GM23338 (cell line): ENCODE results near the gene PCNX1. TPM values are rescaled to one million over a fixed set of nuclear protein-coding genes. Genes with fewer than 3 reads are reported as not detected.

Experiments used
- ATAC-seq: fragments of 200-7000 bp; cut with Tn5 transposase; 3 replicates; pipeline ENCODE4 v1.9.1; 2020
- DNase-seq: peaks from one replicate; pipeline ENCODE4 v3.0.0-alpha.2; 2015; ENCODE audit warnings: low spot score
- H2AFZ ChIP-seq: fragments of 200-600 bp; sonication (generic); 2 replicates; pipeline ENCODE4 v1.8.0; 2016; ENCODE audit warnings: antibody characterized with exemption, mild to moderate bottlenecking, moderate library complexity
- H3F3A ChIP-seq: fragments of 200-600 bp; sonication (generic); replicated peaks from 2 replicates; pipeline ENCODE4 v1.8.0; 2017; ENCODE audit warnings: antibody characterized with exemption, mixed run types, low read depth
- H3K27ac ChIP-seq: fragments of 200-600 bp; sonication (generic); 2 replicates; pipeline ENCODE4 v1.6.1; 2016; ENCODE audit warnings: low read depth
- H3K27me3 ChIP-seq: fragments of 200-600 bp; sonication (generic); 2 replicates; pipeline ENCODE4 v1.8.0; 2016; ENCODE audit warnings: mild to moderate bottlenecking, mixed run types, moderate library complexity; ENCODE audit not compliant: insufficient read depth
- H3K36me3 ChIP-seq: fragments of 200-600 bp; sonication (generic); 2 replicates; pipeline ENCODE4 v1.8.0; 2016; ENCODE audit warnings: mild to moderate bottlenecking; ENCODE audit not compliant: insufficient read depth
- H3K4me1 ChIP-seq: fragments of 200-600 bp; sonication (generic); 2 replicates; pipeline ENCODE4 v1.8.0; 2016; ENCODE audit warnings: mild to moderate bottlenecking, moderate library complexity; ENCODE audit not compliant: insufficient read depth
- H3K4me2 ChIP-seq: fragments of 200-600 bp; sonication (generic); 2 replicates; pipeline ENCODE4 v1.7.1; 2017; ENCODE audit warnings: mixed run types
- H3K4me3 ChIP-seq: fragments of 200-600 bp; sonication (generic); 2 replicates; pipeline ENCODE4 v1.6.1; 2016; ENCODE audit warnings: mixed run types
- H3K79me2 ChIP-seq: fragments of 200-600 bp; sonication (generic); replicated peaks from 2 replicates; pipeline ENCODE4 v1.8.0; 2017; ENCODE audit warnings: mild to moderate bottlenecking; ENCODE audit not compliant: insufficient read depth
- H3K9me2 ChIP-seq: fragments of 200-600 bp; sonication (generic); 2 replicates; pipeline ENCODE4 v1.8.0; 2017; ENCODE audit not compliant: insufficient read depth
- H4K20me1 ChIP-seq: fragments of 200-600 bp; sonication (generic); replicated peaks from 2 replicates; pipeline ENCODE4 v1.8.0; 2017; ENCODE audit warnings: mild to moderate bottlenecking; ENCODE audit not compliant: insufficient read depth
- H3K27ac Mint-ChIP-seq: 2 replicates; pipeline ENCODE4 v1.8.0; 2020; ENCODE audit warnings: inconsistent platforms, mild to moderate bottlenecking, moderate library complexity, mixed read lengths
- H3K27me3 Mint-ChIP-seq: 3 replicates; pipeline ENCODE4 v1.8.0; 2022; ENCODE audit warnings: low read depth, mild to moderate bottlenecking, moderate library complexity, mixed read lengths, inconsistent platforms; ENCODE audit not compliant: insufficient read depth, poor library complexity
- H3K36me3 Mint-ChIP-seq: 3 replicates; pipeline ENCODE4 v1.8.0; 2021; ENCODE audit warnings: low read depth, mild to moderate bottlenecking, inconsistent platforms, moderate library complexity, mixed read lengths
- H3K4me1 Mint-ChIP-seq: 3 replicates; pipeline ENCODE4 v1.8.0; 2020; ENCODE audit warnings: mild to moderate bottlenecking, inconsistent platforms, mixed read lengths
- H3K4me3 Mint-ChIP-seq: 3 replicates; pipeline ENCODE4 v1.8.0; 2021; ENCODE audit warnings: moderate library complexity, mild to moderate bottlenecking, inconsistent platforms, mixed read lengths
- H3K9me3 Mint-ChIP-seq: 3 replicates; pipeline ENCODE4 v1.8.0; 2020; ENCODE audit warnings: moderate library complexity, mild to moderate bottlenecking, inconsistent platforms, mixed read lengths
- CREB1 ChIP-seq: fragments of 250-450 bp; sonication (Bioruptor Pico); IDR thresholded peaks from 2 replicates; pipeline ENCODE4 v1.5.0; 2020; ENCODE audit warnings: low read depth, mild to moderate bottlenecking, moderate library complexity
- EZH2phosphoT487 ChIP-seq: fragments of 200-600 bp; sonication (generic); IDR thresholded peaks from one replicate; pipeline ENCODE4 v1.8.1; 2018; ENCODE audit warnings: antibody characterized with exemption; ENCODE audit not compliant: unreplicated experiment
- NANOG ChIP-seq: IDR thresholded peaks from 2 replicates; pipeline ENCODE4 v1.6.1; 2016; ENCODE audit warnings: antibody characterized with exemption, borderline replicate concordance
- POLR2AphosphoS5 ChIP-seq: IDR thresholded peaks from 2 replicates; pipeline ENCODE4 v1.6.1; 2016; ENCODE audit warnings: antibody characterized with exemption, low read depth
- ZNF114 ChIP-seq: fragments of 250-450 bp; sonication (Bioruptor Pico); IDR thresholded peaks from 2 replicates; pipeline ENCODE4 v1.5.0; 2020; ENCODE audit warnings: mild to moderate bottlenecking, moderate library complexity
- polyA plus RNA-seq: library from polyadenylated mRNA; unstranded; fragments of >200 nt; fragmentation: Nextera tagmentation; extraction: Ambion mirVana; gene quantifications from 2 replicates; pipeline ENCODE4 v1.2.1, GENCODE V29; 2016
- total RNA-seq: library from RNA; depleted of rRNA; stranded (reverse); fragments of >200 nt; shearing (Covaris generic); gene quantifications from 2 replicates; pipeline ENCODE4 v1.2.3, GENCODE V29; 2014
- TF ChIP-seq, protein P1 (sequence below), 2 experiments: fragments of 200-600 bp in 1 of 2; sonication (generic) in 1 of 2; conservative IDR thresholded peaks; 2 replicates each; pipeline versions ENCODE4 v1.5.1 to v1.6.1; 2016 to 2017; ENCODE audit warnings: antibody characterized with exemption in 2 of 2, low read depth in 2 of 2, mild to moderate bottlenecking in 2 of 2, moderate library complexity in 1 of 2
- TF ChIP-seq, protein P2 (sequence below): fragments of 250-450 bp; sonication (Bioruptor Pico); IDR thresholded peaks from 2 replicates; pipeline ENCODE4 v1.5.0; 2020; ENCODE audit warnings: mild to moderate bottlenecking, moderate library complexity
- TF ChIP-seq, protein P3 (sequence below): IDR thresholded peaks from 2 replicates; pipeline ENCODE4 v1.6.1; 2016; ENCODE audit warnings: antibody characterized with exemption
- TF ChIP-seq, protein P4 (sequence below): IDR thresholded peaks from one replicate; pipeline ENCODE4 v1.6.1; 2018; ENCODE audit warnings: antibody characterized with exemption; ENCODE audit not compliant: unreplicated experiment

Gene PCNX1
- total and polyA plus RNA-seq, 2 experiments from 2014 or later = 19.4 to 53.1 TPM

DNA sequence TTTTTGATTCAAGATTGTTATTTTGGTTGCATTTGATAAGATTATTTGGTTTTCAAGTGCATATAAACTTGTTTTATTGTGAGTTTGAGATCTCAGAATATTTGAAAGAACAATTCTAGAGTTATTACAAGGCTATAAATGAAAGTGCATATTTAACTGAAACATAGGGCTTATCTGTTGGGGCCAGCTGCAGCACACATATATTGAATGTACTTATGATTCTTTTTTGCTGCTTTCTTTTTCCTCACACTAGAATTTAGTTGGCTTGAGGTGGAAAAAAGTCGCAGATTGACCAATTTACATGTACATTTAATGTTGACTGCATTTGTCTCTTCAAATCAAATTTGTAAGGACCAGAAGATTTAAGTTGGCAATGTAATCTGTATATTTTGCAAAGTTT lies 88.0 kb downstream of the PCNX1 start:
- no peak for DNase-seq
- no peaks in the 10 kb centered on the region; the same call in 1 of the 2 replicates for H3K79me2 ChIP-seq
- no peaks in the 10 kb centered on the region for H3K36me3 ChIP-seq
- no peak overlapping the region for H3K4me3 Mint-ChIP-seq
- H3K4me1 Mint-ChIP-seq = peaks cover 8% of the 10 kb centered on the region; the same call in 2 of the 3 replicates
- no peaks in the 10 kb centered on the region; the same call in 1 of the 2 replicates for H4K20me1 ChIP-seq
- no peaks in the 10 kb centered on the region for H3K27me3 ChIP-seq
- no peaks in the 10 kb centered on the region for H3K9me2 ChIP-seq
- no peaks in the 10 kb centered on the region for H3K4me1 ChIP-seq
- no peaks in the 10 kb centered on the region for H3K9me3 Mint-ChIP-seq
- H3K27ac ChIP-seq = no peak overlapping the region
- H3F3A ChIP-seq = no peaks in the 10 kb centered on the region
- no peak overlapping the region for H3K4me2 ChIP-seq
- no peak overlapping the region for H2AFZ ChIP-seq
- H3K27ac Mint-ChIP-seq = no peak overlapping the region
- H3K4me3 ChIP-seq = no peak overlapping the region
- peaks cover 6% of the 10 kb centered on the region; the same call in 1 of the 3 replicates for H3K36me3 Mint-ChIP-seq
- no peak for ATAC-seq
- TF ChIP-seq, protein P1, sequence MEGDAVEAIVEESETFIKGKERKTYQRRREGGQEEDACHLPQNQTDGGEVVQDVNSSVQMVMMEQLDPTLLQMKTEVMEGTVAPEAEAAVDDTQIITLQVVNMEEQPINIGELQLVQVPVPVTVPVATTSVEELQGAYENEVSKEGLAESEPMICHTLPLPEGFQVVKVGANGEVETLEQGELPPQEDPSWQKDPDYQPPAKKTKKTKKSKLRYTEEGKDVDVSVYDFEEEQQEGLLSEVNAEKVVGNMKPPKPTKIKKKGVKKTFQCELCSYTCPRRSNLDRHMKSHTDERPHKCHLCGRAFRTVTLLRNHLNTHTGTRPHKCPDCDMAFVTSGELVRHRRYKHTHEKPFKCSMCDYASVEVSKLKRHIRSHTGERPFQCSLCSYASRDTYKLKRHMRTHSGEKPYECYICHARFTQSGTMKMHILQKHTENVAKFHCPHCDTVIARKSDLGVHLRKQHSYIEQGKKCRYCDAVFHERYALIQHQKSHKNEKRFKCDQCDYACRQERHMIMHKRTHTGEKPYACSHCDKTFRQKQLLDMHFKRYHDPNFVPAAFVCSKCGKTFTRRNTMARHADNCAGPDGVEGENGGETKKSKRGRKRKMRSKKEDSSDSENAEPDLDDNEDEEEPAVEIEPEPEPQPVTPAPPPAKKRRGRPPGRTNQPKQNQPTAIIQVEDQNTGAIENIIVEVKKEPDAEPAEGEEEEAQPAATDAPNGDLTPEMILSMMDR (conservative IDR thresholded peaks at IDR 0.05; ENCODE audit: low read depth in 2 of 2) = no peak
- TF ChIP-seq, protein P2, sequence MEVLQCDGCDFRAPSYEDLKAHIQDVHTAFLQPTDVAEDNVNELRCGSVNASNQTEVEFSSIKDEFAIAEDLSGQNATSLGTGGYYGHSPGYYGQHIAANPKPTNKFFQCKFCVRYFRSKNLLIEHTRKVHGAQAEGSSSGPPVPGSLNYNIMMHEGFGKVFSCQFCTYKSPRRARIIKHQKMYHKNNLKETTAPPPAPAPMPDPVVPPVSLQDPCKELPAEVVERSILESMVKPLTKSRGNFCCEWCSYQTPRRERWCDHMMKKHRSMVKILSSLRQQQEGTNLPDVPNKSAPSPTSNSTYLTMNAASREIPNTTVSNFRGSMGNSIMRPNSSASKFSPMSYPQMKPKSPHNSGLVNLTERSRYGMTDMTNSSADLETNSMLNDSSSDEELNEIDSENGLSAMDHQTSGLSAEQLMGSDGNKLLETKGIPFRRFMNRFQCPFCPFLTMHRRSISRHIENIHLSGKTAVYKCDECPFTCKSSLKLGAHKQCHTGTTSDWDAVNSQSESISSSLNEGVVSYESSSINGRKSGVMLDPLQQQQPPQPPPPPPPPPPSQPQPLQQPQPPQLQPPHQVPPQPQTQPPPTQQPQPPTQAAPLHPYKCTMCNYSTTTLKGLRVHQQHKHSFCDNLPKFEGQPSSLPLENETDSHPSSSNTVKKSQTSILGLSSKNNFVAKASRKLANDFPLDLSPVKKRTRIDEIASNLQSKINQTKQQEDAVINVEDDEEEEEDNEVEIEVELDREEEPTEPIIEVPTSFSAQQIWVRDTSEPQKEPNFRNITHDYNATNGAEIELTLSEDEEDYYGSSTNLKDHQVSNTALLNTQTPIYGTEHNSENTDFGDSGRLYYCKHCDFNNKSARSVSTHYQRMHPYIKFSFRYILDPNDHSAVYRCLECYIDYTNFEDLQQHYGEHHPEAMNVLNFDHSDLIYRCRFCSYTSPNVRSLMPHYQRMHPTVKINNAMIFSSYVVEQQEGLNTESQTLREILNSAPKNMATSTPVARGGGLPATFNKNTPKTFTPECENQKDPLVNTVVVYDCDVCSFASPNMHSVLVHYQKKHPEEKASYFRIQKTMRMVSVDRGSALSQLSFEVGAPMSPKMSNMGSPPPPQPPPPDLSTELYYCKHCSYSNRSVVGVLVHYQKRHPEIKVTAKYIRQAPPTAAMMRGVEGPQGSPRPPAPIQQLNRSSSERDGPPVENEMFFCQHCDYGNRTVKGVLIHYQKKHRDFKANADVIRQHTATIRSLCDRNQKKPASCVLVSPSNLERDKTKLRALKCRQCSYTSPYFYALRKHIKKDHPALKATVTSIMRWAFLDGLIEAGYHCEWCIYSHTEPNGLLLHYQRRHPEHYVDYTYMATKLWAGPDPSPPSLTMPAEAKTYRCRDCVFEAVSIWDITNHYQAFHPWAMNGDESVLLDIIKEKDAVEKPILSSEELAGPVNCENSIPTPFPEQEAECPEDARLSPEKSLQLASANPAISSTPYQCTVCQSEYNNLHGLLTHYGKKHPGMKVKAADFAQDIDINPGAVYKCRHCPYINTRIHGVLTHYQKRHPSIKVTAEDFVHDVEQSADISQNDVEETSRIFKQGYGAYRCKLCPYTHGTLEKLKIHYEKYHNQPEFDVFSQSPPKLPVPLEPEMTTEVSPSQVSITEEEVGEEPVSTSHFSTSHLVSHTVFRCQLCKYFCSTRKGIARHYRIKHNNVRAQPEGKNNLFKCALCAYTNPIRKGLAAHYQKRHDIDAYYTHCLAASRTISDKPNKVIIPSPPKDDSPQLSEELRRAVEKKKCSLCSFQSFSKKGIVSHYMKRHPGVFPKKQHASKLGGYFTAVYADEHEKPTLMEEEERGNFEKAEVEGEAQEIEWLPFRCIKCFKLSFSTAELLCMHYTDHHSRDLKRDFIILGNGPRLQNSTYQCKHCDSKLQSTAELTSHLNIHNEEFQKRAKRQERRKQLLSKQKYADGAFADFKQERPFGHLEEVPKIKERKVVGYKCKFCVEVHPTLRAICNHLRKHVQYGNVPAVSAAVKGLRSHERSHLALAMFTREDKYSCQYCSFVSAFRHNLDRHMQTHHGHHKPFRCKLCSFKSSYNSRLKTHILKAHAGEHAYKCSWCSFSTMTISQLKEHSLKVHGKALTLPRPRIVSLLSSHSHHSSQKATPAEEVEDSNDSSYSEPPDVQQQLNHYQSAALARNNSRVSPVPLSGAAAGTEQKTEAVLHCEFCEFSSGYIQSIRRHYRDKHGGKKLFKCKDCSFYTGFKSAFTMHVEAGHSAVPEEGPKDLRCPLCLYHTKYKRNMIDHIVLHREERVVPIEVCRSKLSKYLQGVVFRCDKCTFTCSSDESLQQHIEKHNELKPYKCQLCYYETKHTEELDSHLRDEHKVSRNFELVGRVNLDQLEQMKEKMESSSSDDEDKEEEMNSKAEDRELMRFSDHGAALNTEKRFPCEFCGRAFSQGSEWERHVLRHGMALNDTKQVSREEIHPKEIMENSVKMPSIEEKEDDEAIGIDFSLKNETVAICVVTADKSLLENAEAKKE (CRISPR knock-in tag) = no peak
- no peak for TF ChIP-seq ZNF114
- TF ChIP-seq NANOG = no peak
- no peak for TF ChIP-seq CREB1 (CRISPR knock-in tag)
- TF ChIP-seq EZH2phosphoT487 = no peak
- TF ChIP-seq, protein P3, sequence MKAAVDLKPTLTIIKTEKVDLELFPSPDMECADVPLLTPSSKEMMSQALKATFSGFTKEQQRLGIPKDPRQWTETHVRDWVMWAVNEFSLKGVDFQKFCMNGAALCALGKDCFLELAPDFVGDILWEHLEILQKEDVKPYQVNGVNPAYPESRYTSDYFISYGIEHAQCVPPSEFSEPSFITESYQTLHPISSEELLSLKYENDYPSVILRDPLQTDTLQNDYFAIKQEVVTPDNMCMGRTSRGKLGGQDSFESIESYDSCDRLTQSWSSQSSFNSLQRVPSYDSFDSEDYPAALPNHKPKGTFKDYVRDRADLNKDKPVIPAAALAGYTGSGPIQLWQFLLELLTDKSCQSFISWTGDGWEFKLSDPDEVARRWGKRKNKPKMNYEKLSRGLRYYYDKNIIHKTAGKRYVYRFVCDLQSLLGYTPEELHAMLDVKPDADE = no peak
- TF ChIP-seq, protein P4, sequence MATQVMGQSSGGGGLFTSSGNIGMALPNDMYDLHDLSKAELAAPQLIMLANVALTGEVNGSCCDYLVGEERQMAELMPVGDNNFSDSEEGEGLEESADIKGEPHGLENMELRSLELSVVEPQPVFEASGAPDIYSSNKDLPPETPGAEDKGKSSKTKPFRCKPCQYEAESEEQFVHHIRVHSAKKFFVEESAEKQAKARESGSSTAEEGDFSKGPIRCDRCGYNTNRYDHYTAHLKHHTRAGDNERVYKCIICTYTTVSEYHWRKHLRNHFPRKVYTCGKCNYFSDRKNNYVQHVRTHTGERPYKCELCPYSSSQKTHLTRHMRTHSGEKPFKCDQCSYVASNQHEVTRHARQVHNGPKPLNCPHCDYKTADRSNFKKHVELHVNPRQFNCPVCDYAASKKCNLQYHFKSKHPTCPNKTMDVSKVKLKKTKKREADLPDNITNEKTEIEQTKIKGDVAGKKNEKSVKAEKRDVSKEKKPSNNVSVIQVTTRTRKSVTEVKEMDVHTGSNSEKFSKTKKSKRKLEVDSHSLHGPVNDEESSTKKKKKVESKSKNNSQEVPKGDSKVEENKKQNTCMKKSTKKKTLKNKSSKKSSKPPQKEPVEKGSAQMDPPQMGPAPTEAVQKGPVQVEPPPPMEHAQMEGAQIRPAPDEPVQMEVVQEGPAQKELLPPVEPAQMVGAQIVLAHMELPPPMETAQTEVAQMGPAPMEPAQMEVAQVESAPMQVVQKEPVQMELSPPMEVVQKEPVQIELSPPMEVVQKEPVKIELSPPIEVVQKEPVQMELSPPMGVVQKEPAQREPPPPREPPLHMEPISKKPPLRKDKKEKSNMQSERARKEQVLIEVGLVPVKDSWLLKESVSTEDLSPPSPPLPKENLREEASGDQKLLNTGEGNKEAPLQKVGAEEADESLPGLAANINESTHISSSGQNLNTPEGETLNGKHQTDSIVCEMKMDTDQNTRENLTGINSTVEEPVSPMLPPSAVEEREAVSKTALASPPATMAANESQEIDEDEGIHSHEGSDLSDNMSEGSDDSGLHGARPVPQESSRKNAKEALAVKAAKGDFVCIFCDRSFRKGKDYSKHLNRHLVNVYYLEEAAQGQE = no peak
- no peak for TF ChIP-seq POLR2AphosphoS5
- no peaks in the 10 kb centered on the region for H3K27me3 Mint-ChIP-seq
